ENCODE results near the gene ZNF791.
"Not testable (repeated sequence)": the region's sequence is repeated elsewhere in the genome, so short reads cannot be mapped to it uniquely, and the experiment has no call there.

Gene ZNF791

DNA sequence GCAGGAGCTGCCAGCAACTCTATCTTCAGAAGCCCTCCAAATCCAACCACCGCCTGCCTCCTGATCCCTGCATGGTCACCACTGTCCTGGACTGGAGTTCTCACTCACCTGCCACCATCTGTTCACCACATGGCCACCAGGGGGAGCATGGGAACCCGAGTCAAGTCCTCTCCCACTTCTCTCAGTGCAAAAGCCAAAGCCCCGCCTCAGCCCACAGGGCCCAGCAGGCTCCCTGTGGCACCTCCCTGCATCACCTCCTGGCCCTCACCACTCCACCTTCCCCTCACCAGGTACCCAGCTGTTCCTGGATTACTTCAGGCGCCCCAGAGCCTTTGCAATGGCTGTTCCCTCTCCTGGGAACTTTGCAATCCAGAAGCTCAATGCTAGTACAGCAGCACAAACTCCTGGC, 65.7 kb downstream of the ZNF791 start:
- in situ Hi-C loops (cut with HindIII; ENCODE audit: low pct_ligation_motif_present, low sequenced_read_pairs) = no loop called here
- H3K27me3 ChIP-seq (replicated peaks) = no peaks in the 10 kb centered on the region
- peak; percentile 74 for DNase-seq
- no peak overlapping the region for H3K4me3 ChIP-seq (ENCODE audit: low read depth, low read length)
- peaks cover 51% of the 10 kb centered on the region for H3K36me3 ChIP-seq (replicated peaks)
- no peak overlapping the region for H3K27ac ChIP-seq
- TF ChIP-seq, protein P1, sequence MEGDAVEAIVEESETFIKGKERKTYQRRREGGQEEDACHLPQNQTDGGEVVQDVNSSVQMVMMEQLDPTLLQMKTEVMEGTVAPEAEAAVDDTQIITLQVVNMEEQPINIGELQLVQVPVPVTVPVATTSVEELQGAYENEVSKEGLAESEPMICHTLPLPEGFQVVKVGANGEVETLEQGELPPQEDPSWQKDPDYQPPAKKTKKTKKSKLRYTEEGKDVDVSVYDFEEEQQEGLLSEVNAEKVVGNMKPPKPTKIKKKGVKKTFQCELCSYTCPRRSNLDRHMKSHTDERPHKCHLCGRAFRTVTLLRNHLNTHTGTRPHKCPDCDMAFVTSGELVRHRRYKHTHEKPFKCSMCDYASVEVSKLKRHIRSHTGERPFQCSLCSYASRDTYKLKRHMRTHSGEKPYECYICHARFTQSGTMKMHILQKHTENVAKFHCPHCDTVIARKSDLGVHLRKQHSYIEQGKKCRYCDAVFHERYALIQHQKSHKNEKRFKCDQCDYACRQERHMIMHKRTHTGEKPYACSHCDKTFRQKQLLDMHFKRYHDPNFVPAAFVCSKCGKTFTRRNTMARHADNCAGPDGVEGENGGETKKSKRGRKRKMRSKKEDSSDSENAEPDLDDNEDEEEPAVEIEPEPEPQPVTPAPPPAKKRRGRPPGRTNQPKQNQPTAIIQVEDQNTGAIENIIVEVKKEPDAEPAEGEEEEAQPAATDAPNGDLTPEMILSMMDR (IDR thresholded peaks at IDR 0.05; ENCODE audit: low read depth, low read length, missing control alignments) = peak; percentile 92

DNA sequence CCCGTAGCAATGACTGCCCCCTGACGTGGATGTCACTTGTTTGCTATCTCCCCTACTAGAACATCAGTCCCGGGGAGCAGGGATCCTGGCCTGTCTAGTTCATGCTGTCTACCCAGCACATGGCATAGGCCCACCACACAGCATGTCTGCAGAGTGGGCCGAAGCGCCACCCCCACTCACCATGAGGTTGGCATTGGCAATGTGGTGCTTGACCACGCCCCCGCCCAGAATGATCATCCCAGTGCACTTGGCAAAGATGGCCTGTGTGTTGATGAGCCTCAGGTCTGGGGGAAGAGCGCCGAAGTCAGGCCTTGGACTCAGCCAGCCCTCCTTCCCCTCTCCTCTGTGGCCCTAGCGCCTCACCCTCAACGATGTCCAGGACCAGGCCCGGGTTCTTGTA, 66.2 kb downstream of the ZNF791 start:
- in situ Hi-C loops (cut with HindIII; ENCODE audit: low pct_ligation_motif_present, low sequenced_read_pairs) = no loop called here
- Histone ChIP-seq H3K27me3 (replicated peaks) (no peaks in the 10 kb centered on the region), H3K4me3 (ENCODE audit: low read depth, low read length) (no peak overlapping the region), H3K36me3 (replicated peaks) (peaks cover 49% of the 10 kb centered on the region), H3K27ac (no peak overlapping the region)
- TF ChIP-seq, protein P1 (IDR thresholded peaks at IDR 0.05; ENCODE audit: low read depth, low read length, missing control alignments) = no peak
- no peak for DNase-seq

DNA sequence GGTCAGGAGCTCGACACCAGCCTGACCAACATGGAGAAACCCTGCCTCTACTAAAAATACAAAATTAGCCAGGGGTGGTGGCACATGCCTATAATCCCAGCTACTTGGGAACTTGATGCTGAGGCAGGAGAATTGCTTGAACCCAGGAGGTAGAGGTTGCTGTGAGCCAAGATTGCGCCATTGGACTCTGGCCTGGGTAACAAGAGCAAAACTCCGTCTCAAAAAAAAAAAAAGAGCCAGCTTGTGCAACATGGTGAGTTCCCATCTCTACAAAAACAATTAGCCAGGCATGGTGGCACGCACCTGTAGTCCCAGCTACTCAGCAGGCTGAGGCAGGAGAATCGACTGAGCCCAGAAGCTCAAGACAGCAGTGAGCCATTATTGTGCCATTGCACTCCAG, 67.3 kb downstream of the ZNF791 start:
- peaks cover 42% of the 10 kb centered on the region for H3K36me3 ChIP-seq (replicated peaks)
- in situ Hi-C loops (cut with HindIII; ENCODE audit: low pct_ligation_motif_present, low sequenced_read_pairs); H3K27ac ChIP-seq; DNase-seq; H3K4me3 ChIP-seq (ENCODE audit: low read depth, low read length); H3K27me3 ChIP-seq (replicated peaks): not testable (repeated sequence)

DNA sequence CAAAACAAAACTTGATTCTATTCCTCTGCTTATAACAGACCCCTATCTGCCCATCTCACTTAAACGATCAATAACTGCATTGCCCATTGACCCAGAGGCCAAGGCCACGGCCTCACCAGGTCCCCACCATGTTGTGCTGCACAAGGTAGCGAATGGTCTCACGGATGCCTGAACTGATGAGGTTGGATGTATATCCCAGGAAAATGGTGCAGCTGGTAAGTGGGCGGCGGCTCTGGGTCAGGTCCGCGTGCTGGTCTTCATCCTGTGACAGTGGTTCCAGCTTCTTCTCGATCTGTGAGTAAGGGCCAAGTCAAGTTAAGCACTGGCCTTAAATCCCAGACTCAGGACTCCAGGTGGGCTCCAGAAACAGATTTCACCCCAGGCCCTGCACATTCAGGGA, 69.3 kb downstream of the ZNF791 start:
- Histone ChIP-seq H3K36me3 (replicated peaks) (peaks cover 30% of the 10 kb centered on the region), H3K27me3 (replicated peaks) (no peaks in the 10 kb centered on the region), H3K27ac (no peak overlapping the region), H3K4me3 (ENCODE audit: low read depth, low read length) (no peak overlapping the region)
- in situ Hi-C loops (cut with HindIII; ENCODE audit: low pct_ligation_motif_present, low sequenced_read_pairs) = no loop called here
- no peak for DNase-seq
- TF ChIP-seq, protein P1 (IDR thresholded peaks at IDR 0.05; ENCODE audit: low read depth, low read length, missing control alignments) = no peak

DNA sequence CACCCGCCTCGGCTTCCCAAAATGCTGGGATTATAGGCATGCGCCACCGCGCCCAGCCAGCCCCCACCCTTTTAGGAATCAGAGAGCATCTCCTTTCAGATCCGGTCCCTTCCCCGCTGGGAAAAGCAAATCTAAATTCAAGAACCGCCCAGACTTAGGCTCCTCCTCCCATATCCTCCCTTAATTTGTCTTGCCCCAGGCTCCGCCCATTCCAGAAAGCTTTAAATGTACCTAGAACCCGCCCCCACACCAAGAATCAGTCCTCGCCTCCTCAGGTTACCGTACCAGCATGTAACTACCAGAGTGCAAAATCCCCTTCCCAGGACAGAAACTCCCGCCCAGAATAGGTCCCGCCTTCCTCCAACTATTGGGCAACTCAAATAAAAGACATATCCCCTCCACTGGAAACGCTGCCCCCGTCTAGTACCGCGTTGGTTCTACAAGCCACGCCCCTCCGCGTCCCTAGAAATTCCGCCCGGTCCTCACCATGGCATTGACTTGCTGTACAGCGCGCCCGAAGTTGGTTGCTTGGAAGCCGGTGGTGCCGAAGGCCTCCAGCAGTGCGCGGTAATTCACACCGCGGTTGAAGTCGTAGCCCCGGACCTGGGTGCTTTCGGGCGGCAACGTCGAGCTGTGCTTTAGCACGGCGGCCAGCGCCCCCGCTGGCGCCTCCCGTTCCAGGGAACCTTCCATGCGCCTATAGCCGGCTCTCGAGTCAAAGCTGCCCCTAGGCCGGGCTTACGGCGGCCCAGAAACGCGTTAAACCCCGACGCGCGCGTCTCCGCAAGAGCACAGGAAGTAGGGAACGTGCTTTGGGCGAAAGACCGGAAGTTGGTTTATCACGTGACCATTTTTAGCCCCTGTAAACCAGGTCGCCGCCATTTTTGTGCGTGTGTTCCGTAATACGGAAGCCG, 70.6 kb downstream of the ZNF791 start, which contains the start of gene DHPS:
TSS of gene DHPS (minus strand) at position 807 of the 914 bp plus-strand sequence. CDS start at position 693, 114 bp downstream.
- Histone ChIP-seq H3K27ac (peak within 1 kb of the TSS; percentile 97), H3K4me3 (ENCODE audit: low read depth, low read length) (peak within 1 kb of the TSS; percentile 92), H3K36me3 (replicated peaks) (peaks cover 18% of the 10 kb centered on the region), H3K27me3 (replicated peaks) (no peaks in the 10 kb centered on the region)
- peak; percentile 97 for DNase-seq
- in situ Hi-C loops (cut with HindIII; ENCODE audit: low pct_ligation_motif_present, low sequenced_read_pairs) = no loop called here
- TF ChIP-seq, protein P1 (IDR thresholded peaks at IDR 0.05; ENCODE audit: low read depth, low read length, missing control alignments) = no peak
